H9 (cell line): Measurements from ENCODE around the gene CFAP69. TPM values are rescaled to one million over a fixed set of nuclear protein-coding genes. Genes with fewer than 3 reads are reported as not detected.

Experiments
- DNase-seq: peaks from one replicate; pipeline ENCODE4 v3.0.0-alpha.2; 2017
- H2AFZ ChIP-seq: one replicate; pipeline ENCODE4 v1.6.1; 2013; ENCODE audit warnings: mild to moderate bottlenecking, low read length, control low read depth, moderate library complexity
- H2AK5ac ChIP-seq: 2 replicates; pipeline ENCODE4 v1.6.1; 2013; ENCODE audit warnings: low read length, control low read depth, mixed read lengths; ENCODE audit not compliant: insufficient read length
- H2BK120ac ChIP-seq: one replicate; pipeline ENCODE4 v1.6.1; 2013; ENCODE audit warnings: low read depth, mild to moderate bottlenecking, low read length, control low read depth, inconsistent platforms; ENCODE audit not compliant: poor library complexity, severe bottlenecking
- H2BK12ac ChIP-seq: 2 replicates; pipeline ENCODE4 v1.6.1; 2013; ENCODE audit warnings: low read length, control low read depth, mixed read lengths, low read depth; ENCODE audit not compliant: insufficient read length
- H2BK15ac ChIP-seq: 2 replicates; pipeline ENCODE4 v1.6.1; 2013; ENCODE audit warnings: low read depth, low read length, control low read depth
- H2BK20ac ChIP-seq: one replicate; pipeline ENCODE4 v1.6.1; 2013; ENCODE audit warnings: low read depth, mild to moderate bottlenecking, low read length, control low read depth, inconsistent platforms; ENCODE audit not compliant: poor library complexity, severe bottlenecking
- H2BK5ac ChIP-seq: 2 replicates; pipeline ENCODE4 v1.6.1; 2013; ENCODE audit warnings: low read length, control low read depth, mixed read lengths; ENCODE audit not compliant: insufficient read length
- H3K14ac ChIP-seq: 2 replicates; pipeline ENCODE4 v1.6.1; 2013; ENCODE audit warnings: low read length, control low read depth; ENCODE audit not compliant: insufficient read depth
- H3K18ac ChIP-seq: 2 replicates; pipeline ENCODE4 v1.6.1; 2013; ENCODE audit warnings: low read depth, mild to moderate bottlenecking, mixed read lengths, low read length, control low read depth; ENCODE audit not compliant: insufficient read length
- H3K23ac ChIP-seq: 2 replicates; pipeline ENCODE4 v1.6.1; 2013; ENCODE audit warnings: low read length, control low read depth, mixed read lengths, low read depth; ENCODE audit not compliant: insufficient read length
- H3K23me2 ChIP-seq: 2 replicates; pipeline ENCODE4 v1.6.1; 2013; ENCODE audit warnings: low read depth, mild to moderate bottlenecking, mixed read lengths, low read length, control low read depth; ENCODE audit not compliant: insufficient read length, poor library complexity, severe bottlenecking
- H3K27ac ChIP-seq: 2 replicates; pipeline ENCODE4 v1.5.1; 2013; ENCODE audit warnings: low read length, control low read depth, mixed read lengths, low read depth; ENCODE audit not compliant: insufficient read length
- H3K27me3 ChIP-seq: 2 replicates; pipeline ENCODE4 v1.6.1; 2013; ENCODE audit warnings: low read length, control low read depth, inconsistent platforms; ENCODE audit not compliant: insufficient read depth
- H3K4ac ChIP-seq: 2 replicates; pipeline ENCODE4 v1.6.1; 2013; ENCODE audit warnings: low read depth, mild to moderate bottlenecking, control low read depth, inconsistent platforms, low read length, moderate library complexity
- H3K4me1 ChIP-seq: 2 replicates; pipeline ENCODE4 v1.6.1; 2013; ENCODE audit warnings: low read length, control low read depth, inconsistent platforms; ENCODE audit not compliant: insufficient read depth
- H3K4me2 ChIP-seq: 2 replicates; pipeline ENCODE4 v1.6.1; 2013; ENCODE audit warnings: low read length, control low read depth, mixed read lengths; ENCODE audit not compliant: insufficient read length, insufficient read depth
- H3K56ac ChIP-seq: 2 replicates; pipeline ENCODE4 v1.6.1; 2013; ENCODE audit warnings: low read depth, mild to moderate bottlenecking, mixed read lengths, low read length, control low read depth; ENCODE audit not compliant: insufficient read length
- H3K79me1 ChIP-seq: 2 replicates; pipeline ENCODE4 v1.6.1; 2013; ENCODE audit warnings: low read depth, mild to moderate bottlenecking, moderate library complexity, low read length, control low read depth, inconsistent platforms; ENCODE audit not compliant: insufficient read depth, poor library complexity, severe bottlenecking
- H3K79me2 ChIP-seq: 2 replicates; pipeline ENCODE4 v1.6.1; 2013; ENCODE audit warnings: low read length, control low read depth, inconsistent platforms; ENCODE audit not compliant: insufficient read depth
- H3K9ac ChIP-seq: 2 replicates; pipeline ENCODE4 v1.6.1; 2013; ENCODE audit warnings: low read length, control low read depth, mixed read lengths; ENCODE audit not compliant: insufficient read length; ENCODE audit errors: extremely low read depth
- H3K9me3 ChIP-seq: one replicate; pipeline ENCODE4 v1.6.1; 2013; ENCODE audit warnings: low read depth, low read length, inconsistent platforms; ENCODE audit not compliant: control insufficient read depth
- H3T11ph ChIP-seq: one replicate; pipeline ENCODE4 v1.6.1; 2013; ENCODE audit warnings: mild to moderate bottlenecking, low read length, control low read depth, inconsistent platforms
- H4K20me1 ChIP-seq: one replicate; pipeline ENCODE4 v1.6.1; 2013; ENCODE audit not compliant: control insufficient read depth, insufficient read length, insufficient read depth
- H4K5ac ChIP-seq: 2 replicates; pipeline ENCODE4 v1.6.1; 2013; ENCODE audit warnings: low read depth, mild to moderate bottlenecking, mixed read lengths, low read length, control low read depth; ENCODE audit not compliant: insufficient read length
- H4K8ac ChIP-seq: replicated peaks from 2 replicates; pipeline ENCODE4 v1.6.1; 2013; ENCODE audit warnings: low read length, control low read depth, mixed read lengths, low read depth; ENCODE audit not compliant: insufficient read length
- H4K91ac ChIP-seq: 2 replicates; pipeline ENCODE4 v1.6.1; 2013; ENCODE audit warnings: low read depth, mild to moderate bottlenecking, moderate library complexity, mixed read lengths, low read length, control low read depth; ENCODE audit not compliant: insufficient read length
- H3K27ac Mint-ChIP-seq, 3 experiments: 2 replicates in 2 of 3; 3 replicates in 1 of 3; pipeline ENCODE4 v1.8.0; 2020 to 2021; ENCODE audit warnings: mixed read lengths in 3 of 3, mild to moderate bottlenecking in 1 of 3, moderate library complexity in 1 of 3
- H3K27me3 Mint-ChIP-seq: 2 replicates; pipeline ENCODE4 v1.8.0; 2021; ENCODE audit warnings: low read depth, mild to moderate bottlenecking, moderate library complexity, mixed read lengths
- H3K36me3 Mint-ChIP-seq, 3 experiments: 2 replicates in 2 of 3; 3 replicates in 1 of 3; pipeline ENCODE4 v1.8.0; 2020 to 2021; ENCODE audit warnings: low read depth in 3 of 3, mixed read lengths in 3 of 3; ENCODE audit not compliant: insufficient read depth in 1 of 3
- H3K4me1 Mint-ChIP-seq, 2 experiments: 2 replicates each; pipeline ENCODE4 v1.8.0; 2020; ENCODE audit warnings: mixed read lengths in 2 of 2
- H3K4me3 Mint-ChIP-seq, 2 experiments: 2 replicates in 1 of 2; 3 replicates in 1 of 2; pipeline ENCODE4 v1.8.0; 2020 to 2021; ENCODE audit warnings: mild to moderate bottlenecking in 2 of 2, mixed read lengths in 2 of 2, moderate library complexity in 1 of 2
- H3K9me3 Mint-ChIP-seq, 2 experiments: 2 replicates in 1 of 2; 3 replicates in 1 of 2; pipeline ENCODE4 v1.8.0; 2020; ENCODE audit warnings: mild to moderate bottlenecking in 2 of 2, mixed read lengths in 2 of 2, moderate library complexity in 1 of 2
- CTCF ChIP-seq: fragments of 200-600 bp; sonication (generic); conservative IDR thresholded peaks from 3 replicates; pipeline ENCODE4 v1.8.0; 2021; ENCODE audit warnings: antibody characterized with exemption, mild to moderate bottlenecking
- WGBS: extraction: QIAGEN DNeasy Blood & Tissue Kit; methylation state at CpG from one replicate; pipeline ENCODE4 v1.1.7; 2013; ENCODE audit warnings: missing lambda C conversion rate, low lambda C conversion rate, mixed read lengths; ENCODE audit not compliant: insufficient read length; ENCODE audit errors: extremely low coverage; 5-methylcytosine and 5-hydroxymethylcytosine counted together
- total RNA-seq: library from RNA; stranded (reverse); gene quantifications from 2 replicates; pipeline ENCODE4 v1.2.1, GENCODE V29; 2021

Gene CFAP69
- total RNA-seq, 1 experiment from 2014 or later = 2.9 TPM

- Histone ChIP-seq H3K4me2 (no peak overlapping the region), H3K4ac (no peak overlapping the region), H3K27me3 (no peaks in the 10 kb centered on the region), H2BK12ac (no peak overlapping the region), H3K18ac (no peak overlapping the region), H2AK5ac (no peak overlapping the region), H3K23ac (no peak overlapping the region), H3K9me3 (no peaks in the 10 kb centered on the region), H3K4me1 (peaks cover 3% of the 10 kb centered on the region; the same call in 1 of the 2 replicates), H4K5ac (no peak overlapping the region), H3T11ph (no peak overlapping the region), H4K20me1 (no peaks in the 10 kb centered on the region), H2BK20ac (no peak overlapping the region), H3K9ac (no peak overlapping the region), H2BK15ac (no peak overlapping the region), H2BK5ac (no peak overlapping the region), H3K56ac (no peak overlapping the region), H3K79me1 (no peaks in the 10 kb centered on the region), H3K79me2 (peaks cover 4% of the 10 kb centered on the region; the same call in 1 of the 2 replicates), H3K27ac (no peak overlapping the region), H3K23me2 (peaks cover 13% of the 10 kb centered on the region), H4K91ac (no peak overlapping the region), H4K8ac (no peak overlapping the region), H2BK120ac (no peak overlapping the region), H3K14ac (no peak overlapping the region), H2AFZ (no peak overlapping the region)
- Mint-ChIP-seq H3K27ac (no peak overlapping the region), H3K9me3 (no peaks in the 10 kb centered on the region), H3K36me3 (no peaks in the 10 kb centered on the region; a peak in 1 of 7 replicates), H3K27me3 (peaks cover 7% of the 10 kb centered on the region; the same call in 1 of the 2 replicates), H3K4me1 (peaks cover 7 to 12% of the 10 kb centered on the region in 2 experiments), H3K4me3 (no peak overlapping the region)
- no CpG with 5 or more reads among the region's 1 CpG for WGBS
- no peak for TF ChIP-seq CTCF
- no peak for DNase-seq
Observed at GRCh38 chr7:90209776-90210175, 35.2 kb upstream of the CFAP69 start.
